H9 (cell line): Measurements from ENCODE around the gene ARR3. TPM values are rescaled to one million over a fixed set of nuclear protein-coding genes. Genes with fewer than 3 reads are reported as not detected.

Experiments
- DNase-seq: peaks from one replicate; pipeline ENCODE4 v3.0.0-alpha.2; 2017
- H2AFZ ChIP-seq: one replicate; pipeline ENCODE4 v1.6.1; 2013; ENCODE audit warnings: mild to moderate bottlenecking, low read length, control low read depth, moderate library complexity
- H2AK5ac ChIP-seq: 2 replicates; pipeline ENCODE4 v1.6.1; 2013; ENCODE audit warnings: low read length, control low read depth, mixed read lengths; ENCODE audit not compliant: insufficient read length
- H2BK120ac ChIP-seq: one replicate; pipeline ENCODE4 v1.6.1; 2013; ENCODE audit warnings: low read depth, mild to moderate bottlenecking, low read length, control low read depth, inconsistent platforms; ENCODE audit not compliant: poor library complexity, severe bottlenecking
- H2BK12ac ChIP-seq: 2 replicates; pipeline ENCODE4 v1.6.1; 2013; ENCODE audit warnings: low read length, control low read depth, mixed read lengths, low read depth; ENCODE audit not compliant: insufficient read length
- H2BK15ac ChIP-seq: 2 replicates; pipeline ENCODE4 v1.6.1; 2013; ENCODE audit warnings: low read depth, low read length, control low read depth
- H2BK20ac ChIP-seq: one replicate; pipeline ENCODE4 v1.6.1; 2013; ENCODE audit warnings: low read depth, mild to moderate bottlenecking, low read length, control low read depth, inconsistent platforms; ENCODE audit not compliant: poor library complexity, severe bottlenecking
- H2BK5ac ChIP-seq: 2 replicates; pipeline ENCODE4 v1.6.1; 2013; ENCODE audit warnings: low read length, control low read depth, mixed read lengths; ENCODE audit not compliant: insufficient read length
- H3K14ac ChIP-seq: 2 replicates; pipeline ENCODE4 v1.6.1; 2013; ENCODE audit warnings: low read length, control low read depth; ENCODE audit not compliant: insufficient read depth
- H3K18ac ChIP-seq: 2 replicates; pipeline ENCODE4 v1.6.1; 2013; ENCODE audit warnings: low read depth, mild to moderate bottlenecking, mixed read lengths, low read length, control low read depth; ENCODE audit not compliant: insufficient read length
- H3K23ac ChIP-seq: 2 replicates; pipeline ENCODE4 v1.6.1; 2013; ENCODE audit warnings: low read length, control low read depth, mixed read lengths, low read depth; ENCODE audit not compliant: insufficient read length
- H3K23me2 ChIP-seq: 2 replicates; pipeline ENCODE4 v1.6.1; 2013; ENCODE audit warnings: low read depth, mild to moderate bottlenecking, mixed read lengths, low read length, control low read depth; ENCODE audit not compliant: insufficient read length, poor library complexity, severe bottlenecking
- H3K27ac ChIP-seq: 2 replicates; pipeline ENCODE4 v1.5.1; 2013; ENCODE audit warnings: low read length, control low read depth, mixed read lengths, low read depth; ENCODE audit not compliant: insufficient read length
- H3K27me3 ChIP-seq: 2 replicates; pipeline ENCODE4 v1.6.1; 2013; ENCODE audit warnings: low read length, control low read depth, inconsistent platforms; ENCODE audit not compliant: insufficient read depth
- H3K4ac ChIP-seq: 2 replicates; pipeline ENCODE4 v1.6.1; 2013; ENCODE audit warnings: low read depth, mild to moderate bottlenecking, control low read depth, inconsistent platforms, low read length, moderate library complexity
- H3K4me1 ChIP-seq: 2 replicates; pipeline ENCODE4 v1.6.1; 2013; ENCODE audit warnings: low read length, control low read depth, inconsistent platforms; ENCODE audit not compliant: insufficient read depth
- H3K4me2 ChIP-seq: 2 replicates; pipeline ENCODE4 v1.6.1; 2013; ENCODE audit warnings: low read length, control low read depth, mixed read lengths; ENCODE audit not compliant: insufficient read length, insufficient read depth
- H3K56ac ChIP-seq: 2 replicates; pipeline ENCODE4 v1.6.1; 2013; ENCODE audit warnings: low read depth, mild to moderate bottlenecking, mixed read lengths, low read length, control low read depth; ENCODE audit not compliant: insufficient read length
- H3K79me1 ChIP-seq: 2 replicates; pipeline ENCODE4 v1.6.1; 2013; ENCODE audit warnings: low read depth, mild to moderate bottlenecking, moderate library complexity, low read length, control low read depth, inconsistent platforms; ENCODE audit not compliant: insufficient read depth, poor library complexity, severe bottlenecking
- H3K79me2 ChIP-seq: 2 replicates; pipeline ENCODE4 v1.6.1; 2013; ENCODE audit warnings: low read length, control low read depth, inconsistent platforms; ENCODE audit not compliant: insufficient read depth
- H3K9ac ChIP-seq: 2 replicates; pipeline ENCODE4 v1.6.1; 2013; ENCODE audit warnings: low read length, control low read depth, mixed read lengths; ENCODE audit not compliant: insufficient read length; ENCODE audit errors: extremely low read depth
- H3K9me3 ChIP-seq: one replicate; pipeline ENCODE4 v1.6.1; 2013; ENCODE audit warnings: low read depth, low read length, inconsistent platforms; ENCODE audit not compliant: control insufficient read depth
- H3T11ph ChIP-seq: one replicate; pipeline ENCODE4 v1.6.1; 2013; ENCODE audit warnings: mild to moderate bottlenecking, low read length, control low read depth, inconsistent platforms
- H4K20me1 ChIP-seq: one replicate; pipeline ENCODE4 v1.6.1; 2013; ENCODE audit not compliant: control insufficient read depth, insufficient read length, insufficient read depth
- H4K5ac ChIP-seq: 2 replicates; pipeline ENCODE4 v1.6.1; 2013; ENCODE audit warnings: low read depth, mild to moderate bottlenecking, mixed read lengths, low read length, control low read depth; ENCODE audit not compliant: insufficient read length
- H4K8ac ChIP-seq: replicated peaks from 2 replicates; pipeline ENCODE4 v1.6.1; 2013; ENCODE audit warnings: low read length, control low read depth, mixed read lengths, low read depth; ENCODE audit not compliant: insufficient read length
- H4K91ac ChIP-seq: 2 replicates; pipeline ENCODE4 v1.6.1; 2013; ENCODE audit warnings: low read depth, mild to moderate bottlenecking, moderate library complexity, mixed read lengths, low read length, control low read depth; ENCODE audit not compliant: insufficient read length
- H3K27ac Mint-ChIP-seq, 3 experiments: 2 replicates in 2 of 3; 3 replicates in 1 of 3; pipeline ENCODE4 v1.8.0; 2020 to 2021; ENCODE audit warnings: mixed read lengths in 3 of 3, mild to moderate bottlenecking in 1 of 3, moderate library complexity in 1 of 3
- H3K27me3 Mint-ChIP-seq: 2 replicates; pipeline ENCODE4 v1.8.0; 2021; ENCODE audit warnings: low read depth, mild to moderate bottlenecking, moderate library complexity, mixed read lengths
- H3K36me3 Mint-ChIP-seq, 3 experiments: 2 replicates in 2 of 3; 3 replicates in 1 of 3; pipeline ENCODE4 v1.8.0; 2020 to 2021; ENCODE audit warnings: low read depth in 3 of 3, mixed read lengths in 3 of 3; ENCODE audit not compliant: insufficient read depth in 1 of 3
- H3K4me1 Mint-ChIP-seq, 2 experiments: 2 replicates each; pipeline ENCODE4 v1.8.0; 2020; ENCODE audit warnings: mixed read lengths in 2 of 2
- H3K4me3 Mint-ChIP-seq, 2 experiments: 2 replicates in 1 of 2; 3 replicates in 1 of 2; pipeline ENCODE4 v1.8.0; 2020 to 2021; ENCODE audit warnings: mild to moderate bottlenecking in 2 of 2, mixed read lengths in 2 of 2, moderate library complexity in 1 of 2
- H3K9me3 Mint-ChIP-seq, 2 experiments: 2 replicates in 1 of 2; 3 replicates in 1 of 2; pipeline ENCODE4 v1.8.0; 2020; ENCODE audit warnings: mild to moderate bottlenecking in 2 of 2, mixed read lengths in 2 of 2, moderate library complexity in 1 of 2
- CTCF ChIP-seq: fragments of 200-600 bp; sonication (generic); conservative IDR thresholded peaks from 3 replicates; pipeline ENCODE4 v1.8.0; 2021; ENCODE audit warnings: antibody characterized with exemption, mild to moderate bottlenecking
- WGBS: extraction: QIAGEN DNeasy Blood & Tissue Kit; methylation state at CpG from one replicate; pipeline ENCODE4 v1.1.7; 2013; ENCODE audit warnings: missing lambda C conversion rate, low lambda C conversion rate, mixed read lengths; ENCODE audit not compliant: insufficient read length; ENCODE audit errors: extremely low coverage; 5-methylcytosine and 5-hydroxymethylcytosine counted together
- total RNA-seq: library from RNA; stranded (reverse); gene quantifications from 2 replicates; pipeline ENCODE4 v1.2.1, GENCODE V29; 2021

ARR3 gene
- total RNA-seq, 1 experiment from 2014 or later = not detected

GRCh38 chrX:70313503-70313902 is 45.4 kb downstream of the ARR3 start:
- Histone ChIP-seq H2BK15ac (no peak overlapping the region), H3K79me2 (no peaks in the 10 kb centered on the region), H3K4me1 (no peaks in the 10 kb centered on the region), H3K56ac (no peak overlapping the region), H2AK5ac (no peak overlapping the region), H3K9me3 (no peaks in the 10 kb centered on the region), H4K5ac (no peak overlapping the region), H3K14ac (no peak overlapping the region), H4K20me1 (no peaks in the 10 kb centered on the region), H3K4me2 (no peak overlapping the region), H2BK20ac (no peak overlapping the region), H3K27ac (no peak overlapping the region), H4K8ac (no peak overlapping the region), H3K79me1 (no peaks in the 10 kb centered on the region), H2AFZ (no peak overlapping the region), H3K23ac (no peak overlapping the region), H3K27me3 (no peaks in the 10 kb centered on the region), H2BK120ac (no peak overlapping the region), H4K91ac (no peak overlapping the region), H3K9ac (no peak overlapping the region), H3T11ph (no peak overlapping the region), H3K23me2 (no peaks in the 10 kb centered on the region), H2BK5ac (no peak overlapping the region), H3K4ac (no peak overlapping the region), H2BK12ac (no peak overlapping the region), H3K18ac (no peak overlapping the region)
- H3K27me3 Mint-ChIP-seq = no peaks in the 10 kb centered on the region
- H3K4me3 Mint-ChIP-seq = no peak overlapping the region
- DNase-seq = no peak
- no peak for TF ChIP-seq CTCF
- no peaks in the 10 kb centered on the region for H3K4me1 Mint-ChIP-seq
- peaks cover 6 to 56% (median 36%) of the 10 kb centered on the region in 3 experiments for H3K36me3 Mint-ChIP-seq
- WGBS = no CpG with 5 or more reads among the region's 1 CpG
- H3K9me3 Mint-ChIP-seq = peaks cover 48 to 62% of the 10 kb centered on the region in 2 experiments
- H3K27ac Mint-ChIP-seq = no peak overlapping the region
